GM12878 (cell line): ENCODE results near the gene KRTAP4-5. TPM values are rescaled to one million over a fixed set of nuclear protein-coding genes. Genes with fewer than 3 reads are reported as not detected.
"Not testable (repeated sequence)": the region's sequence is repeated elsewhere in the genome, so short reads cannot be mapped to it uniquely, and the experiment has no call there.

Experiments used
- ATAC-seq: fragments of 200-7000 bp; cut with Tn5 transposase; 3 replicates; pipeline ENCODE4 v1.9.1; 2020; ENCODE audit warnings: mild to moderate bottlenecking, moderate library complexity
- BruUV-seq: library from RNA; stranded (reverse); fragments of 400-500 nt; replicated peaks from 2 replicates; lab custom pipeline; 2021; lab: Mats Ljungman, UMichigan
- CTCF ChIA-PET: fragments of 300-600 bp; sonication (Branson Sonifier 250); formaldehyde crosslinking; extraction: SDS; loops from one replicate; lab custom pipeline; 2021; ENCODE audit warnings: inconsistent platforms; lab: Yijun Ruan, JAX
- POLR2A ChIA-PET: fragments of 350-600 bp; formaldehyde crosslinking; extraction: SDS; loops from one replicate; lab custom pipeline; 2021; ENCODE audit warnings: inconsistent platforms; lab: Charles Lee
- RAD21 ChIA-PET: fragments of 300-600 bp; sonication (Branson Sonifier 250); formaldehyde crosslinking; loops from one replicate; lab custom pipeline; 2023; ENCODE audit warnings: antibody characterized with exemption; ENCODE audit not compliant: unreplicated experiment; lab: Charles Lee
- SMC1A ChIA-PET: fragments of 300-600 bp; sonication (Branson Sonifier 250); formaldehyde crosslinking; loops from one replicate; lab custom pipeline; 2023; ENCODE audit not compliant: unreplicated experiment, uncharacterized antibody; lab: Charles Lee
- DNase-seq: peaks from one replicate; pipeline ENCODE4 v3.0.0-alpha.2; 2011; ENCODE audit warnings: low read depth, low spot score
- FAIRE-seq: peaks from 3 replicates; lab custom pipeline; 2011; peaks lifted over from hg19 to GRCh38; lab: Jason Lieb, UNC
- H2AFZ ChIP-seq: 2 replicates; pipeline ENCODE4 v1.6.0; 2011; ENCODE audit warnings: low read depth, low read length, control low read depth; ENCODE audit not compliant: control insufficient read depth
- H3K27ac ChIP-seq: 2 replicates; pipeline ENCODE4 v1.5.1; 2011; ENCODE audit warnings: control low read depth; ENCODE audit not compliant: control insufficient read depth, insufficient read depth
- H3K27me3 ChIP-seq, 2 experiments: replicated peaks in 1 of 2; 2 replicates each; pipeline versions ENCODE4 v1.6.0 to v1.6.1; 2011; ENCODE audit warnings: low read length in 1 of 2; ENCODE audit not compliant: control insufficient read depth in 2 of 2, insufficient read depth in 2 of 2
- H3K36me3 ChIP-seq, 2 experiments: 2 replicates each; pipeline ENCODE4 v1.5.1; 2011; ENCODE audit warnings: low read length in 1 of 2; ENCODE audit not compliant: control insufficient read depth in 2 of 2, insufficient read depth in 2 of 2
- H3K4me1 ChIP-seq: 2 replicates; pipeline ENCODE4 v1.6.1; 2011; ENCODE audit warnings: mild to moderate bottlenecking, low read length, moderate library complexity, mixed read lengths; ENCODE audit not compliant: control insufficient read depth, insufficient read depth
- H3K4me2 ChIP-seq: 2 replicates; pipeline ENCODE4 v1.6.0; 2011; ENCODE audit warnings: control low read depth; ENCODE audit not compliant: control insufficient read depth, insufficient read depth
- H3K4me3 ChIP-seq: fragments of 200-600 bp; sonication (generic); 2 replicates; pipeline ENCODE4 v1.5.1; 2016
- H3K79me2 ChIP-seq: 2 replicates; pipeline ENCODE4 v1.6.0; 2011; ENCODE audit warnings: low read length; ENCODE audit not compliant: control insufficient read depth, insufficient read depth
- H3K9ac ChIP-seq: 2 replicates; pipeline ENCODE4 v1.8.0; 2011; ENCODE audit warnings: low read length, control low read depth, mixed read lengths; ENCODE audit not compliant: control insufficient read depth, insufficient read depth
- H3K9me3 ChIP-seq: replicated peaks from 3 replicates; pipeline ENCODE4 v1.5.1; 2011; ENCODE audit warnings: mild to moderate bottlenecking, low read length; ENCODE audit not compliant: control insufficient read depth, insufficient read depth
- H4K20me1 ChIP-seq: 2 replicates; pipeline ENCODE4 v1.6.0; 2011; ENCODE audit not compliant: control insufficient read depth, insufficient read depth
- WGBS: methylation state at CpG from one replicate; pipeline ENCODE4 v1.1.6; 2016; ENCODE audit warnings: low lambda C conversion rate; ENCODE audit not compliant: insufficient replicate concordance, insufficient coverage; ENCODE audit errors: missing lambda C conversion rate; 5-methylcytosine and 5-hydroxymethylcytosine counted together
- in situ Hi-C: fragments of 300-500 bp; cut with MboI; formaldehyde crosslinking; loops from 9 replicates; pipeline ENCODE4 v1.14.3; 2018; ENCODE audit warnings: mixed read lengths
- intact Hi-C: fragments of 100-400 bp; cut with micrococcal nuclease; formaldehyde crosslinking; loops from one replicate; pipeline ENCODE4 v1.14.2; 2022; ENCODE audit not compliant: unreplicated experiment
- polyA plus RNA-seq, 11 experiments: library from polyadenylated mRNA; depleted of rRNA in 4 of 11; unstranded in 6 of 11; stranded (reverse) in 5 of 11; fragments of >200 nt; fragmentation: Nextera tagmentation in 4 of 11; fragmentation: Illumina TruSeq in 1 of 11; extraction: Ambion mirVana in 4 of 11; extraction: Trizol in 1 of 11; gene quantifications; 1 replicate in 1 of 11; 2 replicates in 10 of 11; pipeline versions ENCODE4 v1.2.1 to v1.2.3, GENCODE V29; 2011 to 2016; ENCODE audit warnings: inconsistent platforms in 2 of 11, missing spikeins in 2 of 11, low read depth in 1 of 11
- total RNA-seq, 4 experiments: library from RNA; depleted of rRNA in 3 of 4; stranded (reverse); fragments of >200 nt in 3 of 4; fragmentation: Illumina TruSeq in 1 of 4; extraction: Trizol in 1 of 4; gene quantifications; 2 replicates each; pipeline versions ENCODE4 v1.2.1 to v1.2.3, GENCODE V29; 2013 to 2021

Gene KRTAP4-5
- total and polyA plus RNA-seq, 10 of the 15 experiments (the other 5 are each of a cell fraction or from before 2014, with no cell fraction given), result not detected

DNA sequence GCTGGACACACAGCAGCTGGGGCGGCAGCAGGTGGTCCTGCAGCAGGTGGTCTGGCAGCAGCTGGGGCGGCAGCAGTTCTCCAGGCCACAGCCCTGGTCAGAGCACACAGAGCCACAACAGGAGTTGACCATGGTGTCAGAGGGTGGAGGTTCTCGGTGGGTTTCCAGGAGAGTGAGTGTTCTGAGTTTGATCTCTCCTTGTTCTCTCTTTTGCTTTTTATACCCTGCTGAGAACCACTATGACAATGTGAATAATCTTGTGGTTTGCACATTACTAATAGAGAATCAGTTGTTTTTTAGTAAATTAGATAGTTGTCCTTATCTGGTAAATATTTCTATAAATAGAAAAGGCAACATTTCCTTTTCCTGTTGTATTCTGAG is 25.6 kb downstream of the KRTAP4-5 start, which contains the start of gene KRTAP4-12:
KRTAP4-12 (minus strand) TSS at position 192 of the 381 bp plus-strand sequence; CDS start at position 132, 60 bp downstream.
- H3K9ac ChIP-seq, H3K9me3 ChIP-seq, H3K4me3 ChIP-seq, H3K79me2 ChIP-seq, SMC1A ChIA-PET, H2AFZ ChIP-seq, H3K27me3 ChIP-seq, H3K36me3 ChIP-seq, in situ Hi-C loops, BruUV-seq, intact Hi-C loops, ATAC-seq, H3K4me1 ChIP-seq, H3K27ac ChIP-seq, RAD21 ChIA-PET, FAIRE-seq, H4K20me1 ChIP-seq, DNase-seq, H3K4me2 ChIP-seq, POLR2A ChIA-PET: not testable (repeated sequence)
- 18% methylated on average over 3 of the region's 3 CpGs for WGBS
- CTCF ChIA-PET, result interaction anchor here (0.5 kb wide), 1 partner anchor 431 kb away, joined by 3 read pairs; no protein-coding TSS in a partner anchor

DNA sequence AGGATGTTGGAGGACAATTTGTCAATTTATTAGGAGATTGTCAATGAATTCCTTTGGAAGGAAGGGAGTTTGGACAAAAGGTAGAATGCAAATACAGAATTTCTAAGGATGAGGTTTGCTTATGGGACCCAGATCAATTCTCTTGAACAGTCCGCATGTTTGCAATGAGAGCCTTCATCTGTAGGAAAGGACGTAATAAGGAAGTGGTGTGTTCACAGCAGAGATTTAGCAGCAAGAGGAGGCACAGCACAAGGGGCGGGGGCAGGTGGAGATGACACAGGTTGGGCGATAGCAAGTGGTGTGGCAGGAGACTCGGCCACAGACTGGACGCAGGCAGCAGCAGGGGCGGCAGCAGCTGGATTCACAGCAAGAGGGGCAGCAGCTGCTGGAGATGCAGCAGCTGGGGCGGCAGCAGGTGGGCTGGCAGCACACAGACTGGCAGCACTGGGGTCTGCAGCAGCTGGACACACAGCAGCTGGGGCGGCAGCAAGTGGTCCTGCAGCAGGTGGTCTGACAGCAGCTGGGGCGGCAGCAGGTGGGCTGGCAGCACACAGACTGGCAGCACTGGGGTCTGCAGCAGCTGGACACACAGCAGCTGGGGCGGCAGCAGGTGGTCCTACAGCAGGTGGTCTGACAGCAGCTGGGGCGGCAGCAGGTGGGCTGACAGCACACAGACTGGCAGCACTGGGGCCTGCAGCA is 26.2 kb downstream of the KRTAP4-5 start:
- ATAC-seq, H2AFZ ChIP-seq, H3K4me1 ChIP-seq, in situ Hi-C loops, H3K79me2 ChIP-seq, H4K20me1 ChIP-seq, H3K9ac ChIP-seq, H3K4me3 ChIP-seq, H3K4me2 ChIP-seq, intact Hi-C loops, DNase-seq, BruUV-seq, H3K27me3 ChIP-seq, FAIRE-seq, POLR2A ChIA-PET, RAD21 ChIA-PET, H3K9me3 ChIP-seq, H3K27ac ChIP-seq, H3K36me3 ChIP-seq, SMC1A ChIA-PET: not testable (repeated sequence)
- CTCF ChIA-PET, result interaction anchor here (0.5 kb wide), 1 partner anchor 432 kb away, joined by 3 read pairs; no protein-coding TSS in a partner anchor
- 25% methylated on average over 12 of the region's 12 CpGs for WGBS
